SKM-1 treated with dmso at 0.1 percent for 144 hours (cell line): ENCODE results near the gene PCDHA5.
"Not testable (repeated sequence)": the region's sequence is repeated elsewhere in the genome, so short reads cannot be mapped to it uniquely, and the experiment has no call there.

Experiments used
- DNase-seq: peaks from one replicate; lab custom pipeline; 2025; ENCODE audit not compliant: unreplicated experiment; lab: John Stamatoyannopoulos, UW

The PCDHA5 gene

GRCh38 chr5:140822969-140823368 is 1.6 kb downstream of the PCDHA5 start:
- DNase-seq, result not testable (repeated sequence)

GRCh38 chr5:140823475-140823874 is 2.1 kb downstream of the PCDHA5 start:
- DNase-seq, result no peak

- no peak for DNase-seq
Observed at GRCh38 chr5:140827704-140828361, 6.4 kb downstream of the PCDHA5 start, which contains the start of gene PCDHA6. PCDHA6 (plus strand) TSS chr5:140827960; CDS start chr5:140828092, 132 bp downstream.

- no peak for DNase-seq
Observed at GRCh38 chr5:140828362-140828737, 6.9 kb downstream of the PCDHA5 start.

- DNase-seq, result not testable (repeated sequence)
Observed at GRCh38 chr5:140829511-140830501, 8.4 kb downstream of the PCDHA5 start.

- DNase-seq, result no peak
Observed at GRCh38 chr5:140833993-140834392, 12.6 kb downstream of the PCDHA5 start, which contains the start of gene PCDHA7. PCDHA7 (plus strand) TSS chr5:140834269; CDS start chr5:140834384, 115 bp downstream.

- DNase-seq, result not testable (repeated sequence)
Observed at GRCh38 chr5:140834439-140835008, 13.1 kb downstream of the PCDHA5 start.

- no peak for DNase-seq
Observed at GRCh38 chr5:140835622-140836510, 14.5 kb downstream of the PCDHA5 start.

GRCh38 chr5:140840978-140841962 is 19.9 kb downstream of the PCDHA5 start, which contains the start of gene PCDHA8:
PCDHA8 (plus strand) TSS chr5:140841187; CDS start chr5:140841322, 135 bp downstream.
- DNase-seq, result peak; percentile 12

- DNase-seq, result no peak
Observed at GRCh38 chr5:140842798-140843733, 21.7 kb downstream of the PCDHA5 start.

GRCh38 chr5:140848139-140849102 is 27.0 kb downstream of the PCDHA5 start, which contains the start of gene PCDHA9:
PCDHA9 (plus strand) TSS chr5:140848382; CDS start chr5:140848496, 114 bp downstream.
- not testable (repeated sequence) for DNase-seq

- not testable (repeated sequence) for DNase-seq
Observed at GRCh38 chr5:140849831-140850634, 28.6 kb downstream of the PCDHA5 start.

- no peak for DNase-seq
Observed at GRCh38 chr5:140855772-140856674, 34.6 kb downstream of the PCDHA5 start, which contains the start of gene PCDHA10. PCDHA10 (plus strand) TSS chr5:140855897; CDS start chr5:140856049, 152 bp downstream.

GRCh38 chr5:140857177-140857986 is 36.0 kb downstream of the PCDHA5 start:
- DNase-seq, result no peak
